Measurements from ENCODE around the gene CFAP61. TPM values are rescaled to one million over a fixed set of nuclear protein-coding genes. Genes with fewer than 3 reads are reported as not detected.

The CFAP61 gene
- total RNA-seq, 1 experiment from 2014 or later: 0.61 TPM

GRCh38 chr20:20148779-20149178, 96.4 kb downstream of the CFAP61 start (continued):
- TF ChIP-seq TP53 (CRISPR knock-in tag; IDR thresholded peaks at IDR 0.05) (no peak), JUN (CRISPR knock-in tag; IDR thresholded peaks at IDR 0.05) (no peak), SOX15 (CRISPR knock-in tag; IDR thresholded peaks at IDR 0.05) (no peak), E2F1 (CRISPR knock-in tag; IDR thresholded peaks at IDR 0.05) (no peak), CDX4 (CRISPR knock-in tag; IDR thresholded peaks at IDR 0.05; ENCODE audit: borderline replicate concordance) (no peak), MXD4 (CRISPR knock-in tag; IDR thresholded peaks at IDR 0.05; ENCODE audit: borderline replicate concordance) (no peak), MYBL2 (CRISPR knock-in tag; IDR thresholded peaks at IDR 0.05) (no peak), MAX (CRISPR knock-in tag; IDR thresholded peaks at IDR 0.05) (no peak)
- TF ChIP-seq, protein P1, sequence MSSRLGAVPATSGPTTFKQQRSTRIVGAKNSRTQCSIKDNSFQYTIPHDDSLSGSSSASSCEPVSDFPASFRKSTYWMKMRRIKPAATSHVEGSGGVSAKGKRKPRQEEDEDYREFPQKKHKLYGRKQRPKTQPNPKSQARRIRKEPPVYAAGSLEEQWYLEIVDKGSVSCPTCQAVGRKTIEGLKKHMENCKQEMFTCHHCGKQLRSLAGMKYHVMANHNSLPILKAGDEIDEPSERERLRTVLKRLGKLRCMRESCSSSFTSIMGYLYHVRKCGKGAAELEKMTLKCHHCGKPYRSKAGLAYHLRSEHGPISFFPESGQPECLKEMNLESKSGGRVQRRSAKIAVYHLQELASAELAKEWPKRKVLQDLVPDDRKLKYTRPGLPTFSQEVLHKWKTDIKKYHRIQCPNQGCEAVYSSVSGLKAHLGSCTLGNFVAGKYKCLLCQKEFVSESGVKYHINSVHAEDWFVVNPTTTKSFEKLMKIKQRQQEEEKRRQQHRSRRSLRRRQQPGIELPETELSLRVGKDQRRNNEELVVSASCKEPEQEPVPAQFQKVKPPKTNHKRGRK (CRISPR knock-in tag; IDR thresholded peaks at IDR 0.05; ENCODE audit: borderline replicate concordance): no peak

GRCh38 chr20:20150241-20150640, 97.9 kb downstream of the CFAP61 start:
- Mint-ChIP-seq H3K4me1 (no peaks in the 10 kb centered on the region), H3K27me3 (ENCODE audit: low read depth) (no peaks in the 10 kb centered on the region), H3K4me3 (no peak overlapping the region), H3K9me3 (peaks cover 22% of the 10 kb centered on the region), H3K36me3 (peaks cover 4% of the 10 kb centered on the region), H3K27ac (no peak overlapping the region)
- ATAC-seq: no peak
- no peak for DNase-seq (ENCODE audit: low spot score)
- TF ChIP-seq ZNF532 (CRISPR knock-in tag; IDR thresholded peaks at IDR 0.05; ENCODE audit: borderline replicate concordance) (no peak), GABPB1 (CRISPR knock-in tag; IDR thresholded peaks at IDR 0.05) (no peak), TEAD1 (CRISPR knock-in tag; IDR thresholded peaks at IDR 0.05) (no peak), KAT7 (CRISPR knock-in tag; IDR thresholded peaks at IDR 0.05; ENCODE audit: borderline replicate concordance) (no peak), ZNF396 (CRISPR knock-in tag; IDR thresholded peaks at IDR 0.05; ENCODE audit: borderline replicate concordance) (no peak), MYBL2 (CRISPR knock-in tag; IDR thresholded peaks at IDR 0.05) (no peak), ZNF416 (CRISPR knock-in tag; IDR thresholded peaks at IDR 0.05) (no peak)
- TF ChIP-seq, protein P2, sequence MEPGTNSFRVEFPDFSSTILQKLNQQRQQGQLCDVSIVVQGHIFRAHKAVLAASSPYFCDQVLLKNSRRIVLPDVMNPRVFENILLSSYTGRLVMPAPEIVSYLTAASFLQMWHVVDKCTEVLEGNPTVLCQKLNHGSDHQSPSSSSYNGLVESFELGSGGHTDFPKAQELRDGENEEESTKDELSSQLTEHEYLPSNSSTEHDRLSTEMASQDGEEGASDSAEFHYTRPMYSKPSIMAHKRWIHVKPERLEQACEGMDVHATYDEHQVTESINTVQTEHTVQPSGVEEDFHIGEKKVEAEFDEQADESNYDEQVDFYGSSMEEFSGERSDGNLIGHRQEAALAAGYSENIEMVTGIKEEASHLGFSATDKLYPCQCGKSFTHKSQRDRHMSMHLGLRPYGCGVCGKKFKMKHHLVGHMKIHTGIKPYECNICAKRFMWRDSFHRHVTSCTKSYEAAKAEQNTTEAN (CRISPR knock-in tag; IDR thresholded peaks at IDR 0.05): no peak
- ChIA-PET CTCF (no interaction called here), POLR2A (no interaction called here)
